RKO (cell line): ENCODE measurements around the gene LDLRAD2.
A peak's percentile ranks its signal among the peaks of the same experiment; 100 is the strongest.
"Not testable (repeated sequence)": the region's sequence is repeated elsewhere in the genome, so short reads cannot be mapped to it uniquely, and the experiment has no call there.

Experiments used
- DNase-seq: peaks from one replicate; pipeline ENCODE4 v3.0.0-alpha.2; 2016; ENCODE audit warnings: low spot score

Gene LDLRAD2, protein sequence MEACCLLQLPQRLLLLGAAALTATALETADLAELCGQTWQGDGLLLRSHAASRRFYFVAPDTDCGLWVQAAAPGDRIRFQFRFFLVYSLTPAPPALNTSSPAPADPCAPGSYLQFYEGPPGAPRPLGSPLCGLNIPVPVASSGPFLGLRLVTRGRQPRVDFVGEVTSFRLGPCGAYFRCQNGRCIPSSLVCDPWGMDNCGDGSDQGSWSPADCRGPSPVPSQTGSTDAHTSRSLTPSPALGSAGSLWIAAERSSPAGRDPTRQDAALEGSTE

DNA sequence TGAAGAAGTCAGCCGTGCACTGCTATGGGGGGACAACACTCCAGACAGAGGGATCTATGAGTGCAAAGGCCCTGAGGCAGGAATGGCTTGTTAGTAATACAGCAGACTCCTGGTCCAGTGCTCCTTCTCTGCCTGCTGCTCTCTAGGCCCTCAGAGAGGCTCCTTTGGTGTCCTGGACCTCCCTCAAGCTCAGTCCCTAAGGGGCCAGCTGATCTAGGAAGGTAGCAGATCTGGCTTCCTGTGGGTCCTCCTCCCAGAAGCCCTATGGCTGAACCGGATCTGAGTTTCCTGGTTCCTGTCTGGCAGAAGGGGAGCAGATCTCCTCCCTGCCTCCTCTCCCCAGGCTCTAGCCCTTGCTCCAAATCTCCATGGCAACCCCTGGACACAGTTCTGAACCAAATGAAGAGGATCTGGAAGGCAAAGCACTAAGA is at the start of gene LDLRAD2:
TSS of gene LDLRAD2 (plus strand) at position 391 of the 431 bp plus-strand sequence. CDS start 187 bp downstream, outside the sequence.
- no peak for DNase-seq

DNA sequence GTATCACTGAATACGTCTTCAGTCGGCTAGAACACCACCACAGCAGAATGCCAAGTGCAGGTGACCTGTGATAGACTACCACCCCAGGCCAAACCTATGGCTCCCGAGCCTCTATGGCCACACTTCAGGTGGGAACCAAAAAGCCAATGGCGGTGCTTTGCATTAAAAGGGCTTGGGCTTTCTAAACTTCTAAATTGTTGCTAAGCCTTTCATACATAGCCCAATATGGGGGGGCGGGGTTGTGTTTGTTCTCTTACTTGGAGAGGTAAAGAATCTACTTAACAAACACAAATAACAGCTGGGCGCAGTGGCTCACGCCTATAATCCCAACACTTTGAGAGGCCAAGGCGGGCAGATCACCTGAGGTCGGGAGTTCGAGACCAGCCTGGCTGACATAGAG is 48.8 kb upstream of the LDLRAD2 start:
- no peak for DNase-seq

DNA sequence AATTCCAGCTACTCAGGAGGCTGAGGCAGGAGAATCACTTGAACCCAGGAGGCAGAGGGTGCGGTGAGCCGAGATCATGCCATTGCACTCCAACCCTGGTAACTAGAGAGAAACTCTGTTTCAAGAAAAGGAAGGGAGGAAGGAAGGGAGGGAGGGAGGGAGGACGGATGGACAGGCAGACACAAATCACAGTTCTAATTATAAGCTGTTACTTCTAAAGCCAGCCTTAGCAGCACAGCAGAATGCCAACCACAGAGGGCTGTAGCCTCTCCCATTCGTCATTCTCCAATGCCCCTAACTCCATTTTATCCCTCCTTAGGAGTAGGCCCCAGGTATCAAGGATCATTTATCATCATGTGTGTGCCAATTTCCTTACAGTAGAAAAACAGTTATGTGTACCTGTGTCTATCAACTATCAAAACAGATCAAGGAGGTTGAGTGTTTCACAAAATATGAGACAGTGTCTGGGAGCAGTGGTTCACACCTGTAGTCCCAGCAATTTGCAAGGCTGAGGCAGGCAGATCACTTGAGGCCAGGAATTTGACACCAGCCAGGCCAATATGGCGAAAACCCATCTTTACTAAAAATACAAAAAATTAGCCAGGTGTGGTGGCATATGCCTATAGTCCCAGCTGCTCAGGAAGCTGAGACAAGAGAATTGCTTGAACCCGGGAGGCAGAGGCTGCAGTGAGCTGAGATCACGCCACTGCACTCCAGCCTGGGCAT is 48.2 kb upstream of the LDLRAD2 start:
- no peak for DNase-seq

DNA sequence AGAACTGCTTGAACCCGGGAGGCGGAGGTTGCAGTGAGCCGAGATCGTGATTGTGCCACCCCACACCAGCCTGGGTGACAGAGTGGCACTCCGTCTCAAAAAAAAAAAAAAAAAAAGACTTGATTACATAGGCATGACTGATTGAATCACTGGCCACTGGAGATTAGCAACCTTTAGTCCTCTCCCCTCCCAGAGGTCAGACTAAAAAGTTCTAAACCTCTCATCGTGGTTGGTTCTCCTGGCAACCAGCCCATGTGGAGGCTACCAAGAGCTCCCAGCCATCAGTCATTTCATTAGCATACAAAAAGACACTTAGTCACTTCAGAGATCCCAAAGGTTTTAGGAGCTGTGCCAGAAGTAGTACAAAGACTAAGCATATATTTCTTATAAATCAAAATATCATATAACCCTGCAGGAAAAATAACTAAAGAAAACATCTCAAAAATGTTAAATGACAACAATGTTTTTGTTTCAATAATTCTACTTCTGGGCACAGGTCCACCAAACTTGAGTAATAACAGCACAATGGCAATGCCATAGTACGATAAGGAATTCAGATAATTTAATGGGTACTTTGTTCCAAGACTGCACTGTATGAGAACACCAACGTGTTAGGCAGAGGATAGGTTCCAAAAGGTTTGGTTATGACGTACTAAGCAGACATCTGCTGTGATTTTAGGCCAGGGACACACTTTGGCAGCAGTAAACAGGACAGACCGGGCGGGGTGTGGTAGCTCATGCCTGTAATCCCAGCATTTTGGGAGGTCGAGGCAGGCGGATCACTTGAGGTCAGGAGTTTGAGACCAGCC is 47.2 kb upstream of the LDLRAD2 start:
- DNase-seq = peak; percentile 66

DNA sequence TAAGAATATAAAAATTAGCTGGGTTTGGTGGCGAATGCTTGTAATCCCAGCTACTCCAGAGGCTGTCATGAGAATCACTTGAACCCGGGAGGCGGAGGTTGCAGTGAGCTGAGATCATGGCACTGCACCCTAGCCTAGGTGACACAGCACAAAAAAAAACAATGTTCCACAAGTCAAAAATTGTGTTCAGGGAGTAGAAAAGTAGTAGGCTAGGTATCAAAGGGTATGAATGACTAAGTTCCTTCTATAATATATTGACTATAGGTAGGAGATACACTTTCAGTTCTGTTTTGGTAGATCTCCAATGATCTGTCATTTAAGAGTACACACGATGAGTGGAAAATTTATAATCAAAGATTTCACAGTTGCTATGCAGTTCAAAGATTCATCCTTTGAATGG is 45.9 kb upstream of the LDLRAD2 start:
- no peak for DNase-seq

DNA sequence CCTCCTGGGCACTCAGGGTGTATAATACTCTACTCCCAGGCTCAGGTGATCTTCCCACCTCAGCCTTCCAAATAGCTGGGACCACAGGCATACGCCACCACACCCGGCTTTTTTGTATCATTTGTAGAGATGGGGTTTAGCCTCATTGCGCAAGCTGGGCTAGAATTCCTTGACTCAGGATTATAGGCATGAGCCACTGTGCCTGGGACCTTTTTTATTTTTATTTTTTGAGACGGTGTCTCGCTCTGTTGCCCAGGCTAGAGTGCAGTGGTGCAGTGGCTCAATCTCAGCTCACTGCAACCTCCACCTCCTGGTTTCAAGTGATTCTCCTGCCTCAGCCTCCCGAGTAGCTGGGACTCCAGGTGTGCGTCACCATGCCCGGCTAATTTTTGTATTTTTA is 45.0 kb upstream of the LDLRAD2 start:
- not testable (repeated sequence) for DNase-seq

DNA sequence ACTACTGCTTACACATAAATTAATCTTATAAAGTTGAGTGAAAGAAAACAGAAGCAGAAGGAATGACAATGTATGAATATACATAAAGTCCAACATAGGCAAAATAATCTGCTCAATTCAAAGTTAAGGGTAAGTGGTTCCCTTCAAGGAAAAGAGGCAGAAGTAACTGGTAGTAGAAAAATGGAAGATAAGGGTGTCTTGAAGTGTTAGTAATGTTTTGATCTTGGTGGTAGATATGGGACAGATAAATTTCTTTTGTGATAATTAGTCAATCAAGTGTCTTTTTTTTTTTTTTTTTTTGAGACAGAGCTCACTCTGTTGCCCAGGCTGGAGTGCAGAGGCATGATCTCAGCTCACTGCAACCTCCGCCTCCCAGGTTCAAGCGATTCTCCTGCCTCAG is 41.9 kb upstream of the LDLRAD2 start:
- no peak for DNase-seq

DNA sequence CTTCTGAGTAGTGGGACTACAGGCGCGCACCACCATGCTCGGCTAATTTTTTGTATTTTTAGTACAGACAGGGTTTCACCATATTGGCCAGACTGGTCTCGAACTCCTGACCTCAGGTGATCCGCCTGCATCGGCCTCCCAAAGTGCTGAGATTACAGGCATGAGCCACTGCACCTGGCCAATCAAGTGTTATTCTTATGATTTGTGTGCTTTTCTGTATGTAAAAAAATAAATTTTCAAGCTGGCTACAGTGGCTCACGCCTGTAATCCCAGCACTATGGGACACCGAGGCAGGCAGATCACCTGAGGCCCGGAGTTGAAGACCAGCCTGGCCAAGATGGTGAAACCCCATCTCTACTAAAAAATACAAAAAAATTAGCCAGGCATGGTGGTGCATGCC is 41.5 kb upstream of the LDLRAD2 start:
- not testable (repeated sequence) for DNase-seq

DNA sequence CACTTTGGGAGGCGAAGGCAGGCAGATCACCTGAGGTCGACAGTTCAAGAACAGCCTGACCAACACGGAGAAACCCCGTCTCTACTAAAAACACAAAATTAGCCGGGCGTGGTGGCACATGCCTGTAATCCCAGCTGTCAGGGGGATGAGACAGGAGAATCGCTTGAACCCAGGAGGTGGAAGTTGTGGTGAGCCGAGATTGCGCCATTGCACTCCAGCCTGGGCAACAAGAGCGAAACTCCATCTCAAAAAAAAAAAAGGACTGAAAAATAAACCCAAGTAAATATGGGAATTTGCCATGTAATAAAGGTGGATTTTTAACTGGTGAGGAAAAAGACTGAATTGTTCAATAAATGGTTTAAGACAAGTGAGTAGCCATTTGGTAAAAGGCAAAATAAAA is 40.4 kb upstream of the LDLRAD2 start:
- DNase-seq = not testable (repeated sequence)

DNA sequence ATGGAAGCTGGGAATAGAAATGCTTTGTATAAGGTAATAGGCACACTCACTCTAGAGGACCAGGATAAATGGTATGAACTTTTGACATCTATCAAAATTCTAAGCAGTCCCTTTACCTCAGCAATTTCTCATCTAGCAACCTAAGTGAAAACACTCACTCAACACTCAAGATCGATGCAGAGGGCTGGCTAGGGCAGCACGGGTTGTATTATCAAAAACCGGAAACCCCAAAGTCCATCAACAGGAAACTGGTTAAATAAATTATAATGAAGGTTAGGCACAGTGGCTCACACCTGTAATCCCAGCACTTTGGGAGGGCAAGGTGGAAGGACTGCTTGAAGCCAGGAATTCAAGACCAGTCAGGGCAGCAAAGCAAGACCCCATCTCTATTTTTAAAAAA is 38.5 kb upstream of the LDLRAD2 start:
- no peak for DNase-seq

DNA sequence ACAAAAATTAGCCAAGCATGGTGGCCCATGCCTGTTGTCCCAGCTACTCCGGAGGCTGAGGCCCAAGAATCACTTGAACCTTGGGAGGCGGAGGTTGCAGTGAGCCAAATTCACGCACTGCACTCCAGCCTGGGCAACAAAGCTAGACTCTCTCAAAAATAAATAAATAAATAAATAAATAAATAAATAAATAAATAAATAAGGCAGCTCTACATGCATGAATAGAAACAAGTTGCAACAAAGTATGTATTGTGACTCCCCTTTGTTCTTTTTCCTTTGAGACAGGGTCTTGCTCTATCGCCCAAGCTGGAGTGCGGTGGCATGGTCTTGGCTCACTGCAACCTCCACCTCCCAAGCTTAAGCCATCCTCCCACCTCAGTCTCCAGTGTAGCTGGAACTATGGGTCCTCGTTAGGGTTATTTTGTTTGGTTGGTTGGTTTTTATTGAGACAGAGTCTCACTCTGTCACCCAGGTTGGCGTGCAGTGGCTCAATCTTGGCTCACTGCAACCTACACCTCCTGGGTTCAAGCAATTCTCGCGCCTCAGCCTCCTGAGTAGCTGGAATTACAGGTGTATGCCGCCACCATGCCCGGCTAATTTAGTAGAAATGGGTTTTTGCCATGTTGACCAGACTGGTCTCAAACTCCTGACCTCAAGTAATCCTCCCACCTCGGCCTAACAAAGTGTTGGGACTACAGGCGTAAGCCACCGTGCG is 37.1 kb upstream of the LDLRAD2 start:
- DNase-seq = no peak

DNA sequence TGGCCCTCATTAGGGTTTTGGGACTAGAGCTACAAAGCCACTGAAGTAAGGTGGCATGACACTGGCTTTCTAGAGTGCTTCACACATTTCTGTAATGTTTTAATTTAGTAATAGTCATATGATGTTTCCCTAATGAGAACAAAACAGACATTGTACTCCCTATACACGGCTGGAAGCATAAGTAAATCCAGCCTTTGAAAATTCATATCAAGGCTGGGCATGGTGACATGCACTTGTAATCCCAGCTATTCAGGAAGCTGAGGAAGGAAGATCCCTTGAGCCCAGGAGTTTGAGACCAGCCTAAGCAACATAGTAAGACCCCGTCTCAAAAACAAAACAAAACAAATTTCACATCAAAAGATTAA is 36.5 kb upstream of the LDLRAD2 start:
- DNase-seq = no peak

DNA sequence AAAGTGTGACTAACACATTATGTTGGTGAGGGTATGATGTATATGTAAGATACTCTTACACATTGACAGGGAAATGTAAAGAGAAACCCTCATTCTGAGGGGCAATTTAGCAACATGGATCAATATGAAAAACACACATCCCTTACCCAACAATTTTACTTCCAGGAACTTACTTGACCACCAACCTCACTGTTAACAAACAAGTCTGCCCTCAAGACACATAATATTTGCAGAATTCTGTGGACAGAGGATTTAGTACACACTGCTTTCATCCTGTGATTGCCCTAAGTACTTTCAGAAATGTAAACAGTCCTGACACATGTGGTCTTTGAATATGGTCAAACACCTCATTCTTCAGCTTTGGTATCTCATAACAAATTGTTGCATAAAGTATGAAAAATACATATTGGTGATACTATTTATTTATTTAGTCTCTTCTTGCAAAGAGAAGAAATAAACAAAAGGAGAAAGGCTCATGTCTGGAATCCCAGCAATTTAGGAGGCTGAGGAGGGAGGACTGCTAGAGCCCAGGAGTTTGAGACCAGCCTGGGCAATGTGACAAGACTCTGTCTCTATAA is 36.0 kb upstream of the LDLRAD2 start:
- DNase-seq = no peak

DNA sequence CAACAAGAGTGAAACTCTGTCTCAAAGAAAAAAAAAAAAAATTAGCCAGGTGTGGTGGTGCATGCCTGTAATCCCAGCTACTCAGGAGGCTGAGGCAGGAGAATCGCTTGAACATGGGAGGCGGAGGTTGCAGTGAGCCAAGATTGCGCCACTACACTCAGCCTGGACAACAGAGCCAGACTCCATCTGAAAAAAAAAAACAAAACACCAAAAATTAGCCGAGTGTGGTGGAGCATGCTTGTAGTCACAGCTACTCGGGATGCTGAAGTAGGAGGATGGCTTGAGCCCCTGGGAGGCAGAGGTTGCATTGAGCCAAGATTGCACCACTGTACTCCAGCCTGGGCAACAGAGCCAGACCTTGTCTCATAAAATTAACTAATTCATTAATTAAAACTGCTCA is 35.1 kb upstream of the LDLRAD2 start:
- DNase-seq = not testable (repeated sequence)

DNA sequence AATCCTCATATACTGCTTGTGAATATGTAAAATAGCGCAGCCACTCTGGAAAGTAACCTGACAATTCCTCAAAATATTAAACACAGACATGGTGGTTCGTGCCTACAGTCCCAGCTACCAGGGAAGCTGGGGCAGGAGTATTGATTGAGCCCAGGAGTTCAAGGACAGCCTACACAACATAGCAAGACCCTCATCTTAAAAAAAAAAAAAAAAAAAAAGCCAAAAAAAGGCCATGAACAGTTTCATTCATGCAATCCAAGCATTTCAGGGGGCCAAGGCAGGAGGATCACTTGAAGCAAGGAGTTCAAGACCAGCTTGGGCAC is 33.7 kb upstream of the LDLRAD2 start:
- no peak for DNase-seq

DNA sequence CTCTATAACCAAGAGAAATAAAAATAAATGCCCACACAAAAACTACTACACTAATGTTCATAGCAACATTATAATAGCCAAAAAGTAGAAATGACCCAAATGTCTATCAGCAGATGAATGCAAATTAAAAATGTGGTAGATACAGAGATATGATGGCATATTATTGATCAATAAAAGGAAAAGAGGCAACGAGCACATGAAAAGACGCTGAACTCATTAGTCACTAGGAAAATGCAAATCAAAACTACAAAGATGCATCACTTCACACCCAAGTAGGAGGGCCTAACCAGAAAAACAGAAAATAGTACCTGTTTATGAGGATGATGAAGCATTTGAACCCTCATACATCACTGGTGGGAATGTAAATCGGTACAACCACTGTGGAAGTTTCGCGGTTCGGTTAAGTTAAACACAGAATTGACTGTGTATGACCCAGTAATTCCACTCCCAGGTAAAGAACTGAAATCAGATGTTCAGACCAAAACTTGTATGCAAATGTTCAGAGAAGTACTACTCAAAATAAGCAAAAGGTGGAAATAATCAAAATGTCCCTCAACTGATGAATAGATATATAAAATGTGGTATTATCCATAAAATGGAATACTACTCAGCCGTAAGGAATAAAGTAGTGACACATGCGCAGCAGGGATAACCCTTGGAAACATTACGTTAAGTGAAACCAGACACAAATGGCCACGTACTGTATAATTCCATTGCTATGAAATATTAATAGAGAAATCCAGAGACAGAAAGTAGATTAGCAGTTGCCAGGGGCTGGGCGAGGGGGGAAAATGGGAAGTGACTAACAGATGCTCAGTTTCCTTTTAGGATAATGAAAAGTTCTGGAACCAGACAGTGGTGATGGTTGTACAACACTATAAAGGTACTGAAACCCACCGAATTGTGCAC is 32.2 kb upstream of the LDLRAD2 start:
- DNase-seq = no peak

DNA sequence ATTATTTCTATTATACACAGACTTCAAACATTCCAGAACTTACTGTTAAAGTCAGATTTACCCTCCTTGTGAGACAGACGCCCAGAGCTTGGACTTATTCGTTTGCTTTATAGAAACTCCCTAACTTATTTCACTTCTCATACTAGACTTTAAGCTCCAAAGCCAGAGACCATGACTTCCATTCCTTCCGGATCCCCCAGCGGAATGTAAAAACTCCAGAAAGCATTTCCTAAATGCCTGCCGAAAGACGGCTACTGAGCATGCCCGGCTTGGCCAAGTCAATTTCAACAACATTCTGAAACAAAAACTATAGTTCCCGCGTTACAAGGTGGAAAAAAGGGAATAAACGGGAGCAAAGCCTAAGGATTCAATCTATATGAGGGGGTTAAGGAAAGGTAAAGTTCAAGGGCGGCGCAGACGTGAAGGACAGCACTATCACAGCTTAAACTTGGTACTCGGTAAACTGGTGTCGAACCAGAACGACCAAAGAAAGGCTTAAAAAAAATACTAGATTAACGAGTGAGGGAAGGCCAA is 30.2 kb upstream of the LDLRAD2 start:
- peak; percentile 69 for DNase-seq

DNA sequence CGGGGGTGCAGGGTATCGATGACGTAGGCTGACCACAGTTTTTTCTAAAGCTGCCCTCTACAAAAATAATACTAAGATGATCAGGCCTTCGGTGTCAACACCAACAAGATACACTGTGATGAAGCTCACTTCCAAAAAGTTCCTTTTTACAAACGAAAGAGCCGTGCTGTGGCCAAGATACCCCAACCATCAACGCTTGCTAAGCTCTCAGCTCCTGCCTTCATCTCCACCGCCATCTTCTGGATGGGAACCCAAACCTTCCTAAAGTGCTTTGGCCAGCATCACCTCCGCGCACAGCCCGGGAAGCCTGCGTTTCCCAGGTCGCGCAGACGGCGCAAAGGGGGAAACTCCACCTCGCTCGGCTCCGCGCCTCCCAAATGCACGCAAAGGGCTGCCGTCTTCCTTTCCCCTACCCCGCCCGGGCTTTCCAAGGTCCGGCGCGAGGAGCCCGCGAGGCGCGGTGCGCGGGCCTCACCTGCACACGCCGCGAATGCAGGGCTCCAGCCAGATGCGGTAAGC is 29.7 kb upstream of the LDLRAD2 start:
- DNase-seq = peak; percentile 65

DNA sequence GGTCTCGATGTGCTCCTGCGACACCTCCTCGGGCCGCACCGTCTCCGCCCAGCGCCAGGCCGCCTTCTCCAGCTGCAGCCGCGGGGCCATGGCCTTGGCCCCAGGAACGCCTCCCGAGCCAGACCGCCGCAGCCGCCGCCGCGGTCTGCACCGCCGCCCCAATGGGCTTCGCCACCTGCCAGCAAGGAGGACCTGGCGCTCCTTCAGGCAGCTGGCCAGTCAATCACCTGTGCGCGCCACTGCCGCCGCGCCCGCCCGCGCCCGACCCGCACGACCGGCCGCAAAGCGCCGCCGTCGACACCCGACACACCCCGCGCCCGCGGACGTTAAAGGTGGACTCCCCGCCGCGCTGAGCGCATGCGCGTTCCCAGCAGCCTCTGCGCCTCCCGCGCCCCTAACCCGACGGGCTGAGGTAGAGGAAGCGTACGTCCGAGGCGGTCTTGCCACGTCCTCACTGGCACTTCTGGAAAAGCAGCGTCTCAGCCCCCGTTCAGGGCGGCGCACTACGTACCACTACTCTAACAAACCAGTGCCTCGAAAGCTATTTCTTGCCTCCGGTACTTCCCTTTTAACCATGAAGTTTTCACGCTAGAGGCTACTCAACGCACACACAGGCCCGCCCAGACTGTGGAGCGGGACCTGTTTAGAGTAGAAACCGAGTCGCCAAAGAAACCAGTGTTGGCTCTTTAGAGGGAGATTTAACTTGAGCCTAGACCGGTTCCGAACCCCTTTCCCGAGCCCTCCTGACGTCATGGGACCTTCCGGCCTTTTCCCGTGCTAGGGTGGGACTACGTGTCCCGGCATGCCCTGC is 29.0 kb upstream of the LDLRAD2 start, which contains the start of gene USP48:
TSS of gene USP48 (minus strand) at position 282 of the 811 bp plus-strand sequence. CDS start at position 90, 192 bp downstream.
- DNase-seq = peak; percentile 95
